CD4-positive, alpha-beta T cell treated with Interleukin-15 for 4 hours (primary cell): ENCODE measurements around the gene CTBP2.
"Not testable (repeated sequence)": the region's sequence is repeated elsewhere in the genome, so short reads cannot be mapped to it uniquely, and the experiment has no call there.

Experiments used
- DNase-seq: peaks from one replicate; pipeline ENCODE4 v3.0.0-alpha.2; 2020; ENCODE audit warnings: low spot score

The CTBP2 gene

DNA sequence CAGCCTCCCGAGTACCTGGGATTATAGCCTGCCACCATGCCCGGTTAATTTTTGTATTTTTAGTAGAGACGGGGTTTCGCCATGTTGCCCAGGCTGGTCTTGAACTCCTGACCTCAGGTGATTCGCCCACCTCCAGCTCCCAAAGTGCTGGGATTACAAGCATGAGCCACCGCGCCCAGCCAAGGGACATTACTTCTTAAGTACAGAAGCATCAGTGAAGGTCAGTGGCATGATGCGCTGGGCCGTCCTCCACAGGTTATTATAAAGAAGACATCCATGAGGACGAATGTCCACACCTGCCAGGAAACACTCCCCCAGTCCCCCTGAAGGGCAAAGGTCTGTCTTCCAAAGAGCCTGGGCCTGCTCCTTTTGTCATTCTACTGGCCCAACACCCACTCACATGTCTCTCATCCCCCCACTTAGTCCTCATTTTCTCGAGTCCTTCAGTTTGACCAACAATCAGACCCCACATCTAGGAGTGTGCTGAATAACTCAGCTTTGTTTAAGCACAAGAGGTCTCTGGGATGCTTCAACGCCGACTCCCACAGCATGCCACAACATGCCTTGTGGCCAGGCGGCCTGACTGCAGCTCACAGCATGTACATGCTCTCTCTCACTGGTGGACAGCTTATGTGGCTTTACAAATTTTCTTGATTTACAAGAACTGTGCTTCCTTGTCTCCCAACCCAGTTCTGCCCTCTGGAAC is 73.0 kb downstream of the CTBP2 start:
- no peak for DNase-seq

DNA sequence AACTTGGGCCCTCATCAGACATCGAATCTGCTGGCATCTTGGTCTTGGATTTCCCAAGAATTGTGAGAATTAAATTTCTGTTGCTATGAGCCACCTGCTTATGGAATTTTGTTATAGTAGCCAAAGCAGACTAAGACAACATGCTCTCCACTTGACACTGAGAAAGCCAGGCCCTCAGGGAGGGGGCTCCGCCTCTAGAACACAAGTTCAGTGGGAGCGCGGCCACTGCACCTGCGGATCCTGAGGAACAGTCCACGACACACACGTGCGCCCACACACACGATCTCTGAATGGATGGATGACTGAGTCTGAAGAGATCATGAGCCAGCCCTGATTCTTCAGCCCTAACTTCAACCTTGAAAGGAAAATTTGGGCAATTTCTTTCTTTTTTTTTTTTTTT is 73.7 kb downstream of the CTBP2 start:
- no peak for DNase-seq

DNA sequence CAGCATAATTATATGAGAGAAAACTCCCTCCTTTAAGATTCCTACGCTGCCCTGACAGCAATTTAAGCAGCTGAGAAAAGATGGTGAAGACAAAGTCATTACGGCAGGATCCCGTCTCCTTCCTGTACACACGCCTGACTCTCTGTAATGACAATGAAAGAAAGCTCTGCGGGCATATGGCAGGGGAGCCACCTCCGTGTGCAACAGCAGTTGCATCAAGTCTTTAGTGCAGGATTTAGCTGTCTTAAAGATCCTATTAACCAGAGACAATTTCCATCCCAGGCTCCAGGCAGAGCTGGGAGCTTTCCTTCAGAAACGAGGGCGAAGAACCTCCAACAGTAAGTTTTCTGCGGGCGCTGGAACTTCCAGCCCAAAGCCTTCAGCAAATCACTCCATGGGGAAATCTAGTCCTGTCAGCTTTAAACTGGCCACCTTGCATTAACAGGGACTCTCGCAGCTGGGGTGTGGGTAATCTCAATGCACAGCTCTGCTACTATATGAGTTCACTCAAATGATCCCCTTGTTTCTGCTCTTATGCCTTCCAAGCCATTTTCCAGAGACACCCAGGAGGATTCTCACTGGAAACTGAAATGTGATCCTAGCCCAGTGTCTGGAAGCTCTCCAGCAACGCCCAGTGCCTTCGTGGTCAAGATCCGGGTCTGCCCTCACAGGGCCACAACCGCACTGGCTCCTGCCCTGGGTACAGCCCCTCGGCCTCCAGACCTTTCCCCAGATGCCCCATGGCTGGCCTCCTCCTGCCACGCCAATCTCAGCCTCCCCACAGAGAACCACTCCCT is 74.9 kb downstream of the CTBP2 start:
- no peak for DNase-seq

DNA sequence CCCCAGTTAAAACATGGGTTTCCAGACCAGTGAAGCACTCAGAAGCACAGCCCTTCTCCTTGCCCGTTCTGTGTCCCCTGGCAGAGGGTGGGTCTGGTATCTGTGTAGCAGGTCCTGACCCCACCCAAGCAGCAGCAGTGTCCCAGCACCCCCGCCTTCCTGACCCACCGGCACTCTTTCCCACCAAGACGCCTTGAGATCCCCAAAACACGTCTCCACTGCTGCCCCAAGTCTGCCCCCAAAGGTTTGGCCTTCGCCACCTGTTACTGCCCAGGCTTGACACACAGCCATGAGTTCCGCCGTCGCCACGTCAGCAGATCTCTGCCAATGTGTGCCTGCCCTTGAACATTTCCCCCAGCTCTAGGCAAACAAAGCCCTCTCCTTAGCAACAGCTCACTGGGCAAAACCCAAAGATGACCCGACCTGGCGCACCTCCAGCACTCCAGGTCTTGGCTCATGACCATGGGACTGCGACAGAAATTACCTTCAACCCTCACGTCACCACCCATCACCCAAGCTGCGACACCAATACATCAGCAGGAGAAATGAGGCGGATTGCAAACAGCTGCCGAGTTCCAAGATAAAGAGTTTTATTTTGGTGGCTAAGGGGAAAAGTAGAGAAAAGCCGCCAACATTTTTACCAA is 75.6 kb downstream of the CTBP2 start:
- no peak for DNase-seq

DNA sequence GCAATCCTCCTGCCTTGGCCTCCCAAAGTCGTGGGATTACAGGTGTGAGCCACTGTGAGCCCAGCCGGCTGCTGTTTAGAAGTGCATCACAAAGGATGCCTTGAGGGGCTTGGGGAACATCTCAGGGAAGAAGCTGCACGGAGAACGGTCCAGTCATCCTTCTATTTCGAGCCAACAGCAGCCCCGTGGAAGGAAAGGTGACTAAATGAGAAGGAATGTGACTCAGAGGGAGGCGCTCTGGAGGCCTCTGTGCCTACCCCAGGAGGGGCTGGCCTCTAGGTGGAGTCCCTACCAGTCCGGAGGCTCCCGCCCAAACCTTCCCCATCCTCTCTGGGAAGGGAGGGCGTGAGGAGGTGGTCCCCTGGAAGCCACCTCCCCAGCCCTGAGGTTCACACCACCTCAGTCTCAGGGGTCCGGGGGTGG is 76.2 kb downstream of the CTBP2 start:
- no peak for DNase-seq

DNA sequence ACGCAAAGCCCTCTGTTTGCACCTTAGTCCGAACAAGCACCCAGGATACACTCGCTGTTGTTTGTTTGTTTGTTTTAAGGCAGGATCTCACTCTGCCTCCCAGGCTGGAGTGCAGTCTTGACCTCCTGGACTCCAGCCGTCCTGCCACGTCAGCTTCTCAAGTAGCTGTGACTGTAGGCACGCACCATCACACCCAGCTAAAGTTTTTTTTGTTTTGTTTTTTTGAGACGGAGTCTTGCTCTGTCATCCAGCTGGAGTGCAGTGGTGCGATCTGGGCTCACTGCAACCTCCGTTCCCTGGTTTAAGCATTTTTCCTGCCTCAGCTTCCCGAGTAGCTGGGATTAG is 76.8 kb downstream of the CTBP2 start:
- DNase-seq, result no peak

DNA sequence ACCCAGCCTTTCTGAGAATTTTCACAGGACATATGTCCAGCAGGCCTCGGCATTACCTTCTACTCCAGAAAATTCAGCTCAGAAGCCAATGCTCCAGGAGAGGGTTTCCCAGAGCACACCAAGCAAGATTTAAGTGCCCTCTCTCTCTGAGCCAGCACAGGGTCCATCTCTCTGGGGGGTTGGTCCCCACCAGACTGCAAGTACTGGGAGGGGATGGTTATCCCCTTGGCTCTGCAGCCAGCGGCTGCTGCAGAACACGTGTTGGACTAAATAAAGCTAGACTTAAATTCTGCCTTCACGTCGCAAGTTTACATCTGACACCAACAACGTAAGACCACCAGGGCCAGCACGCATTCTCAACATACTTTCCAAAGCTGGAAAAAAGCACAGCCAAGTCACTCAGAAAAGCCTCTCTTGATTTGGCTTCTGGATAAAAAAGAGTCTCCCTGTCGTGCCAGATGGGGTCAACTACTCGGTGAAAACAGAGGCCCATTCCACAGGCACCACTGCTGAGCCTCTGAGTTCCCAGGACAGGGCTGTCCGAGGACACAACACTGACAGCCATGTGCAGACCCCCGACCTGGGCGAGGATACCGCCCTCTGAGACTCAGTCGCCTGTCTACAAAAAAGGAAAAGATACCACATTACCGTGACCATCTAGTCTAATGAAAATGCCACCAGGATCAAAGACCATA is 77.3 kb downstream of the CTBP2 start:
- no peak for DNase-seq

DNA sequence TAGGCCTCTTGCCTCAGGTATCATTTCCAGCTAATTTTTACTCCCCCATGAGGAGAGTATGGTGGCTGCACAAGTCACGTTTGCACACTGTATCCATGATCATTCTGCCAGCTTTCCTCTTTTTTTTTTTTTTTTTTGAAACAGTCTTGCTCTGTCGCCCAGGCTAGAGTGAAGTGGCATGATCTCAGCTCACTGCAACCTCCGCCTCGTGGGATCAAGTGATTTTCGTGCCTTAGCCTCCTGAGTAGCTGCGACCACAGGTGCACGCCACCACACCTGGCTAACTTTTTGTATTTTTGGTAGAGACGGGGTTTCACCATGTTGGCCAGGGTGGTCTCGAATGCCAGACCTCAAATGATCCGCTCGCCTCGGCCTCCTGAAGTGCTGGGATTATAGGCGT is 77.9 kb downstream of the CTBP2 start:
- not testable (repeated sequence) for DNase-seq

DNA sequence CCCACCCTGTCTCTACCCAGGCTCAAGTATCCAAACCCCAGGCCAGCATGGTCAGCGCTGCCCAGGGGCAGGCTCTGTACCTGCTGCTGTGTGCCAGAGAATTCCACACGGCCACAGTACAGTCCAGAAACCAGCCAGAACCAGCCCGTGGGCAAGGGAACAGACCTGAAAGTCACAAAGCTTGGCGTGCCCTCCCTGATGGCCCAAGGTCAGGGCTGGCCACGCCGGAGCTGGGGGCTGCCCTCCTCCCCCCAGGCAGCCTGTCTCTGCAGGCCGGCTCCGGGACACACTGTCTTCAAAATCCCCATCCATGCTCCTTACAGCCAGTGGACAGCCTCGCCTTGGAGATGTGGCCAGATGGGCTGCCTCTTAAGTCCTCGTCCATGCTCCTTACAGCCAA is 78.4 kb downstream of the CTBP2 start:
- DNase-seq, result no peak

DNA sequence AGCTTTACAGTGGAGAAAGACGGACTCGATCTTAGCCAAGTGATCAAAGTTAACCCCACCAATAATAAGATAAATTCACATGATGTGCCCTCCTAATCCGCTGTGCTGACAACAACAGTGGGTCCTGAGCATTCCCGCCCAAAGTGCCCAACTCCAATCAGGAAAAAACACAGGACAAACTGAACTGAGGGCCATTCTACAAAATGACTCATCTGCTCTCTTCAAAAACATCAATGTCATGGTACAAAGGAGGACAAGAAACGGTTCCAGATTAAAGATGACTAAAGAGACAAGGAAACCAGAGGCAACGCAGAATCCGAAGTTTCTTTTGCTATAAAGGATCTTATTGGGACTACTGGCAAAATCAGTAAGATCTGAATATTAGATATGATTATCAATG is 79.4 kb downstream of the CTBP2 start:
- DNase-seq, result no peak

DNA sequence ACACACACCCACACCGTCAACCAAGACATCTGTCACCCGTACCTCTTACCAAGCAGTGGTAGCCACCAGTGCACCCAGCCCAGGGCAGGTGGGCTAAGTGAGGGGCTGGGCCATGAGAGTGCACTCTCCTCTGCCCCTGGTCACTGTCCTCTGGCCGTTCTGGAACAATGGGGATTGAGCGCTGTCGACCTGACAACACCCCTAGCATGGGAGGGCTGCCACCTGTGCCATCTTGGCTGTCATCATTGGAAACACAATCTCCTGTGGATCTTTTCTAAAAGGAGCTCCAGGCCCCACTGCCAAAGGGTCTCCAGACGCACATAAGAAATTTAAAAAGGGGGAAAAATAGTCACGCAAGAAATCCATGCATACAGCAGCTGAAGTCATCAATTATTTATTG is 80.1 kb downstream of the CTBP2 start:
- no peak for DNase-seq

DNA sequence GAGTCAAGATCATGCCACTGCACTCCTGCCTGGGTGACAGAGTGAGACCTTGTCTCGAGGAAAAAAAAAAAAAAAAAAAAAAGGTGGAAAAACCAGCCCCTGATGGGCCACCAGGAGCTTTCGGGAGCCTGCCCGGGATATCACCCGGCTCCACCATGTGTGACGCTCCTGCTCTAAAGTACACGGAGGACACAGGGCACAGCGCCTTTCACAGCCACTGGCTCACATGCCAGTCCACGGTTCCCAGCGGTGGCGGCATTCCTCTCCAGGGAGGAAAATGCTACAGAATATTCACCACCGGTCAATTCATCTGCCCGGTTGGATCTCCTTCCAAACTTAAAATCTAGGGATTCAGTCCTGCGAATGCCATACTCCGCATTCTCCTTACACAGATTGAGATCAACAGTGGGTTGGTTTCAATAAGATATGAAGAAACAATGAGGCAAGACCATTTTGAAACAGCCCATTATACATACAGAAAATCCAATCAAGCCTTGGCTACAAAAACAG is 81.2 kb downstream of the CTBP2 start:
- no peak for DNase-seq

DNA sequence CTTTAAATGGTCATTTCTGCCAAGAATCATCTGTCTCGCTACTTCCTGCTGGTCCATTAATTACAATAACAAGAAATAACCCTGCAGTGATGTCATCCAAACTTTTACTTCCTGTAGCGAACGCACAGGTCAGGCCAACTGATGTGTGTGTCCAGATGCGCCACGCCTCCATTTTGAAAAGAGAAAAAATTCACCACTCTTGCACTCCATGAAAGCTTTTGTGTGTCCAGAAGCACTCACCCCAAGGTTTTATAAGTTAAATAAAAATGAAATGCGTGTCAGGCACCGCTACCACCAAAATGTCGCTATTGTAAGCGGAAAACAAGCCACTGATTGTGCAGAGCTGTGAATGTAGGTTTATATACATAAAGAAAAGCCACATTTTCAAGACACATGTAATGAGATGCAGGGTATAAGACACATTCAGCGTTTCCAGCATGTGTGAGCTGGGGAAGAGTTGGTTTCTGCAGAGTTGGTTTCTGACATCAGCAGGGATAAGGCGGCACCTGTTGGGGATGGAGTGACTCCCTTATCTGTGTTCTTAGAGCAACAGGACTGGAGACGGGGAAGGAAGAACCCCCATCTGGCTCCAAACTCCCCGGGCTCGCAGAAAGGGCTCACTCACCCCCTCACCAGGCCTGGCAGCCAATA is 83.3 kb downstream of the CTBP2 start:
- DNase-seq, result no peak

DNA sequence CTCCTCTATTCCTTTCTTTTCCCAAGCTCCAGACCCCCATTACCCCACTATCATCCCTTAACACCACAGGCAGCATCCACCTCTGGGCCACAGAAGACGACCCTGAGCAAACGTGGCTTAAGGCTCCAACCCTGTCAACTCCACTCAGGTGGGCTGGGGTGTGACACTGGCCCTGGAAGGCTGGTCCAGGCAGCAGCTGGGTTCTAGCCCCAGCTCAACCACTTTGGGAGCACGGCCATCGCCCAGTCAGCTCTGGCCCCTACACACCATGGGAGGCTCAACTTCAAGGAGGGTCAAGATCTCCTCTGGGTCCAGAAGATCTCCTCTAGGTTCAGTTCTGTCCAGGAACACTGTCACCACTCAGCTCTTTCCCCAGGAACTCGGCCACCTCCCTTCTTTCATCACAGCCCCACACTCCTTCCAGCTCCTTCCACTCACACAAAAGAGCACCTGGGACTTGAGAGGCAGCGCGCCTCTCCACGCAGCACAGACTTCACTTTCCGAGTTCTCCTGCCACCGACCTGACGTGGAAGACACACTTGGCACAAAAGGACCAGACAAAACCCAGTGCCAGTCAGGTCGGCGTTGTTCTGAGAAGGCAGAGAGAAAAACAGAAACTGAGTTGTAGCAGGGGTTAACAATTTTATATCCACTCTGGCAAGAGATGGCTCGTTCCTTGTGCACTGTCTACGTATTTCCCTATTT is 84.1 kb downstream of the CTBP2 start:
- DNase-seq, result no peak

DNA sequence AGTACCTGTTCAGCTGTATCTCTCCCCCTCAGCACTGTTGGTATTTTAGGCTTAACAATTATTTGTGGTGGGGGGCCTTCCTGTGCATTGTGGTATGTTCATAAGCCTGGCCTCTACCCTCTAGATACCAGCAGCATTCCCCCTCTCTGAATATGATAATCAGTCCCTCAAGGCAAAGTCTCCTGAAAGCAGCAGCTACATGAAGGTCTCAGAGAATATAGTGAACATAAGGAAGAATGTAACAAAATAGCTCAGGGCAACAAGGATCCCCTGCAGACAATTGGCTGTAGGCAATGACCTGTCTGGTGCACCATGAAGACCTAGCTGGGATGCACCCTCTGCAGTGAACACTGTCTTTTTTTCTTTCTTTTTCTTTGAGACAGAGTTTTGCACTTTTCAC is 86.4 kb downstream of the CTBP2 start:
- DNase-seq, result no peak

DNA sequence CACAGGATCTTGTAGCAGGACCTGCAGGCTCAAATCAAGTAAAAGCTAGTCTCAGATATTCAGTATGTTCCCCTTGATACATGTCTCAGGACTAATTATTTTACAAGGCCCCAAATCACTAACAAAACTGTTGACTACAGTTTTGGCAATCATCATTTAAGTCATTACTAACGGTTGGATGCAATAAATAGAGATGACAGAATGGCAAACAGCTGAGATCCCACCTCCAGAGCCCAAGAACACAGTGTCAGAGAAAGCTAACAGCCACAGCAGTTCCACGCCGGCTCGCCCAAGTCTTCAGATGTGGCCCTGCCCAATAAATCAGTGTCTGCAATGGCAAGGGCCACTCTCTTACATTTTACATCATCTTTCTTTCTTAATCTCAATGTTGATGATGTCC is 87.6 kb downstream of the CTBP2 start:
- no peak for DNase-seq

DNA sequence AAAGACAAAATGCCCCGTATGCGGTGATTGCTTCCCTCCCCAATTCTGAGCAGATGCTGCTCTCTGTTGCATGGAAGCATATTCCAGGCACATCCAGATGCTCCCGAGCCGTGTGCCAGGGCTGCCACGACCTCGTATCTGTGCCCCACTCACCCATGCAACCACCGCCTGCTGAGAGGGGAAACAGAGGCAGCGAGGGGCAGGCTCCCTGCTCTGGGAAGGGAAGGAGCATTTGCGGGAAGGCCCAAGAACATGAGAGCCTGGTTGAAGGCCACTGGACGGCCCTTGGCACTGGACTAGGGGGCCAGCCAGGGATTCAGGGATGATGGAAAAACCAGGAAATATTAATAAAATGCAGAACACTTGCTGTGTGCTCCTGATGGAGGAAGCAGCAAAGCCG is 89.4 kb downstream of the CTBP2 start:
- no peak for DNase-seq

DNA sequence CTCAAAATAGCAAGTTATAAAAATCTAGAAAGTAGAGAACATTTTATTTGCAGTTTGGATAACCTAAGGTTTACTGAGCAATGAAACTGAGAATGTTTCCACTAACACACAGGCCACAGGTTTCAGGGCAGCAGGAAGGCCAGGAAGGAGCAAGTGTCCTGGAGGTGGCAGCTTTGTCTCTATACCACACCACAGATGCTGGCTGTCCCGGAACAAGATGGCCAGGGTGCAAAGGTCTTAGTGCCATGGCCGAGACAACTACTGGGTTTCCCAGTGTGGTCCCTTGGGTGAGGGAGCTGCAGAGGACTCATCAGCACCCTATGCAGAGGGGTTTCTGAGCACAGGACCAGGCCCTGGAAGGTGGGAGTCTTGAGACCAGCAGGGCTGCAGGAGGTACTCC is 92.0 kb downstream of the CTBP2 start:
- no peak for DNase-seq

DNA sequence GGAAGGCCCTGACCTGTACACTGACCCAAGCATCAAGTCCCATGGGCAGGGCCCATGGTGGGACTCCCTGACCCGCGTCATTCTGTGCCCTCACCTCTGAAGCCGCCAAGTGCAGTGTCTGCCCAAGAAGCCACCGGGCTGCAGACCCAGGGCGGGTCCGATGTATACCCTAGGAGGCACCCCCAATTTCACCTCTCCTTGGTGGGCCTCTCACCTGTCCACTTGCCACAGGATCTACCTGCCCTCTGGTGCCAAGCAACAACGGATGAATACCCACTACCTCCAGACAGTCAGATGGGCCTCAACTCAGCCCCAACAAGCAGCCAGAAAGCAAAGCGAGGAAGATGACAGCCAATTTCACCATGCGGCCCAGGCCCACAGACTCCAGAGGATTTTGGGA is 92.6 kb downstream of the CTBP2 start:
- DNase-seq, result no peak

DNA sequence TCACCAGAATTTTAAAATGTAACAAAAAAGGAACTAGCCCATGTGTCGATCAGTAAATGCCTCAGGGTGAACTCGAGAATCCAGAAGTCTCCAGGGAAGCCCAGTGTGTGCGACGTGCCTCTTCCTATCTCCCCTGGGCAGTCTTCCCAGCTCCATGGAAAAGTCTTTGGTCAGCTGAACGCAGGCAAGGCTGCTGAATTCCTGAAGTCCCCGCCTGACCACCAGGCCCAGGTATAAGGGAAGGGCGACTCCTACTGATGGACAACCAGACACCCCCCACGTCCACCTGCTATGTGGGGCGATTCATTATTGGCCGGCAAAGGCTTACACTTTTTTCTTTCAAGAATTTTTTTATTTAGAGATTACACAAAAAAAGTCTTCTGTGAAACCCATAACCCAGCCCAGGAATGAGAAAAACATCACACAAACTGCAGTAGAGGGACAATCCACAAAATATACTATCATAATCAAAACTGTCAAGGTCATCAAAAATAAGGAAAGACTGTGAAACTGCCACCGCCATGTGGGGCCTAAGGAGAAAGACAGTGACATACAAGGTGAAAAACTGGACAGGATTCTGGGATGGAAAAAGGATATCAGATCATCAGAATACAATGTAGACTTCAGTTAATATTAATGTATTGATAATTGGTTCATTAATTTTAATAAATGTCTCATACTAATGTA is 93.5 kb downstream of the CTBP2 start:
- DNase-seq, result no peak
